ENCODE measurements around the gene SCN1A. TPM values are rescaled to one million over a fixed set of nuclear protein-coding genes. Genes with fewer than 3 reads are reported as not detected.
A peak's percentile ranks its signal among the peaks of the same experiment; 100 is the strongest.

Gene SCN1A
- total RNA-seq, 8 experiments from 2014 or later = 0.10 to 50.7 (median 4.1) TPM

GRCh38 chr2:165953655-165954606 is 173.9 kb downstream of the SCN1A start, which contains the start of gene TTC21B:
TSS of gene TTC21B (minus strand) at chr2:165953776. CDS start at chr2:165953705, 71 bp downstream.
- peak within 1 kb of the TSS; percentile 54 to 89 (median 57) for H3K4me3 ChIP-seq
- WGBS, 10 experiments = 0 to 10% (median 0%) methylated on average over 1 to 11 of the region's 55 CpGs
- peak within 1 kb of the TSS; percentile 75 to 84 for H3K27ac ChIP-seq
- in situ Hi-C loops (cut with MboI; ENCODE audit: low pct_unique_long_range_greater_than_20kb in 2 of 9, low sequenced_read_pairs in 9 of 9, unreplicated experiment in 9 of 9) = loop anchor here in 6 of 9 experiments (25.0 kb wide), 3 partner anchors 158 to 233 kb away; partner anchors contain the start of gene SCN1A (in 3 of the 6)
- H3K4me1 ChIP-seq (replicated peaks in 1 of 2) = peaks cover 3 to 19% of the 10 kb centered on the region in 2 donors
- peak; percentile 92 to 97 (median 96) for ATAC-seq (replicated peaks in 6 of 8)

- in situ Hi-C loops (cut with MboI; ENCODE audit: low pct_unique_long_range_greater_than_20kb in 2 of 9, low sequenced_read_pairs in 9 of 9, unreplicated experiment in 9 of 9) = loop anchor here in 6 of 9 experiments (25.0 kb wide), 3 partner anchors 159 to 234 kb away; partner anchors contain the start of gene SCN1A (in 3 of the 6)
- Histone ChIP-seq H3K4me1 (replicated peaks in 1 of 2) (peaks cover 3 to 19% of the 10 kb centered on the region in 2 donors), H3K27ac (peak overlapping the region; percentile 75 to 84), H3K4me3 (peak overlapping the region; percentile 54 to 89 (median 57))
- WGBS, 10 experiments = 0% methylated on average over 1 to 3 of the region's 24 CpGs; no CpG with 5 or more reads in 5 of the 10 experiments
- ATAC-seq (replicated peaks in 6 of 8) = peak; percentile 58 to 69 (median 66)
These were observed 174.5 kb downstream of the SCN1A start for GRCh38 chr2:165953306-165953654.

- H3K4me3 ChIP-seq = peak overlapping the region; percentile 54 to 89 (median 57)
- in situ Hi-C loops (cut with MboI; ENCODE audit: low pct_unique_long_range_greater_than_20kb in 2 of 9, low sequenced_read_pairs in 9 of 9, unreplicated experiment in 9 of 9) = loop anchor here in 6 of 9 experiments (25.0 kb wide), 3 partner anchors 160 to 235 kb away; partner anchors contain the start of gene SCN1A (in 3 of the 6)
- ATAC-seq (replicated peaks in 6 of 8) = no peak
- H3K4me1 ChIP-seq (replicated peaks in 1 of 2) = peaks cover 3 to 19% of the 10 kb centered on the region in 2 donors
- 0 to 63% (median 5%) methylated on average over 1 to 4 of the region's 4 CpGs for WGBS, 10 experiments
- H3K27ac ChIP-seq = no peak overlapping the region
These were observed 175.0 kb downstream of the SCN1A start for GRCh38 chr2:165952741-165953211.

- in situ Hi-C loops (cut with MboI; ENCODE audit: low pct_unique_long_range_greater_than_20kb in 2 of 9, low sequenced_read_pairs in 9 of 9, unreplicated experiment in 9 of 9) = loop anchor here in 6 of 9 experiments (25.0 kb wide), 3 partner anchors 160 to 235 kb away; partner anchors contain the start of gene SCN1A (in 3 of the 6)
- no peak overlapping the region for H3K27ac ChIP-seq
- peaks cover 3 to 19% of the 10 kb centered on the region in 2 donors for H3K4me1 ChIP-seq (replicated peaks in 1 of 2)
- 0% methylated on average over 1 of the region's 1 CpG; no CpG with 5 or more reads in 2 of the 10 experiments for WGBS, 10 experiments
- H3K4me3 ChIP-seq = peak overlapping the region in 4 of 5 donors; percentile 54 to 89 (median 64)
- no peak for ATAC-seq (replicated peaks in 6 of 8)
These were observed 175.7 kb downstream of the SCN1A start for GRCh38 chr2:165952085-165952484.

- 100% methylated on average over 1 to 2 of the region's 3 CpGs; no CpG with 5 or more reads in 7 of the 10 experiments for WGBS, 10 experiments
- no peak overlapping the region for H3K27ac ChIP-seq
- ATAC-seq (replicated peaks in 6 of 8) = no peak
- H3K4me1 ChIP-seq (replicated peaks in 1 of 2) = peaks cover 3 to 19% of the 10 kb centered on the region in 2 donors
- in situ Hi-C loops (cut with MboI; ENCODE audit: low pct_unique_long_range_greater_than_20kb in 2 of 9, low sequenced_read_pairs in 9 of 9, unreplicated experiment in 9 of 9) = loop anchor here in 6 of 9 experiments (25.0 kb wide), 3 partner anchors 162 to 237 kb away; partner anchors contain the start of gene SCN1A (in 3 of the 6)
- no peak overlapping the region for H3K4me3 ChIP-seq
These were observed 177.4 kb downstream of the SCN1A start for GRCh38 chr2:165950438-165950837.

GRCh38 chr2:165941827-165942226 is 186.0 kb downstream of the SCN1A start:
- no peak overlapping the region for H3K4me3 ChIP-seq
- in situ Hi-C loops (cut with MboI; ENCODE audit: low pct_unique_long_range_greater_than_20kb in 2 of 9, low sequenced_read_pairs in 9 of 9, unreplicated experiment in 9 of 9) = no loop called here
- no peak overlapping the region for H3K27ac ChIP-seq
- 90 to 100% (median 100%) methylated on average over 1 of the region's 1 CpG; no CpG with 5 or more reads in 1 of the 10 experiments for WGBS, 10 experiments
- no peaks in the 10 kb centered on the region for H3K4me1 ChIP-seq (replicated peaks in 1 of 2)
- no peak for ATAC-seq (replicated peaks in 6 of 8)

GRCh38 chr2:165938237-165938636 is 189.6 kb downstream of the SCN1A start:
- no peak overlapping the region for H3K27ac ChIP-seq
- in situ Hi-C loops (cut with MboI; ENCODE audit: low pct_unique_long_range_greater_than_20kb in 2 of 9, low sequenced_read_pairs in 9 of 9, unreplicated experiment in 9 of 9) = no loop called here
- H3K4me1 ChIP-seq (replicated peaks in 1 of 2) = no peaks in the 10 kb centered on the region
- no peak for ATAC-seq (replicated peaks in 6 of 8)
- 70 to 100% (median 100%) methylated on average over 1 of the region's 1 CpG; no CpG with 5 or more reads in 1 of the 10 experiments for WGBS, 10 experiments
- H3K4me3 ChIP-seq = no peak overlapping the region

Other genes with a start within 250 kb of the SCN1A start
- 10 to 100 TPM; 17.3 to 65.3 (median 25.6) TPM for gene TTC21B, start 174.2 kb downstream of the SCN1A start, total RNA-seq
- 10 to 100 TPM in 2 of 8 experiments, 1 to 10 TPM in 4, under 1 TPM in 2; 0.31 to 40.6 (median 5.6) TPM for gene SCN9A, start 247.9 kb upstream of the SCN1A start, total RNA-seq

Measured in motor neuron (in vitro differentiated cells).